GM08714 (cell line): ENCODE results near the gene CAPN2.

Experiments used
- H3K4me3 ChIP-seq: fragments of 200-500 bp; sonication (Bioruptor generic); 2 replicates; pipeline ENCODE4 v1.5.1; 2014; ENCODE audit warnings: mild to moderate bottlenecking, low read length, inconsistent platforms
- ZNF274 ChIP-seq: IDR thresholded peaks from 2 replicates; pipeline ENCODE4 v1.6.1; 2012; ENCODE audit warnings: mild to moderate bottlenecking, low read depth, low read length

The CAPN2 gene

GRCh38 chr1:223770621-223771315, 58.4 kb downstream of the CAPN2 start:
- TF ChIP-seq ZNF274, result no peak
- no peak overlapping the region for H3K4me3 ChIP-seq

- no peak for TF ChIP-seq ZNF274
- no peak overlapping the region for H3K4me3 ChIP-seq
Measured at GRCh38 chr1:223771469-223771813, 59.1 kb downstream of the CAPN2 start.

GRCh38 chr1:223771814-223772770, 59.8 kb downstream of the CAPN2 start:
- no peak overlapping the region for H3K4me3 ChIP-seq

GRCh38 chr1:223772771-223773160, 60.4 kb downstream of the CAPN2 start:
- TF ChIP-seq ZNF274, result no peak

More at GRCh38 chr1:223771814-223772770, 59.8 kb downstream of the CAPN2 start:
- no peak for TF ChIP-seq ZNF274

GRCh38 chr1:223774134-223774814, 61.9 kb downstream of the CAPN2 start:
- no peak for TF ChIP-seq ZNF274
- no peak overlapping the region for H3K4me3 ChIP-seq

More at GRCh38 chr1:223772771-223773160, 60.4 kb downstream of the CAPN2 start:
- H3K4me3 ChIP-seq, result no peak overlapping the region

GRCh38 chr1:223775054-223775453, 62.7 kb downstream of the CAPN2 start:
- no peak for TF ChIP-seq ZNF274
- H3K4me3 ChIP-seq, result no peak overlapping the region

- H3K4me3 ChIP-seq, result no peak overlapping the region
- TF ChIP-seq ZNF274, result no peak
Measured at GRCh38 chr1:223775711-223776074, 63.4 kb downstream of the CAPN2 start.

GRCh38 chr1:223776075-223776814, 63.9 kb downstream of the CAPN2 start:
- no peak for TF ChIP-seq ZNF274
- no peak overlapping the region for H3K4me3 ChIP-seq

- no peak overlapping the region for H3K4me3 ChIP-seq
- TF ChIP-seq ZNF274, result no peak
Measured at GRCh38 chr1:223776826-223777454, 64.6 kb downstream of the CAPN2 start.

GRCh38 chr1:223780318-223780717, 68.0 kb downstream of the CAPN2 start:
- H3K4me3 ChIP-seq, result no peak overlapping the region
- TF ChIP-seq ZNF274, result no peak

GRCh38 chr1:223780949-223781348, 68.6 kb downstream of the CAPN2 start:
- TF ChIP-seq ZNF274, result no peak
- no peak overlapping the region for H3K4me3 ChIP-seq

- no peak overlapping the region for H3K4me3 ChIP-seq
- no peak for TF ChIP-seq ZNF274
Measured at GRCh38 chr1:223783676-223784075, 71.3 kb downstream of the CAPN2 start.

- TF ChIP-seq ZNF274, result no peak
- H3K4me3 ChIP-seq, result no peak overlapping the region
Measured at GRCh38 chr1:223784541-223784940, 72.2 kb downstream of the CAPN2 start.
